Right lobe of liver (tissue), 6 donors: ENCODE data around the gene KIRREL3. TPM values are rescaled to one million over a fixed set of nuclear protein-coding genes. Genes with fewer than 3 reads are reported as not detected.

Source experiments
- ATAC-seq, 4 donors: fragments of 200-7000 bp; cut with Tn5 transposase; one replicate each; pipeline ENCODE4 v1.9.1; 2020; ENCODE audit warnings: mild to moderate bottlenecking in 4 of 4, moderate library complexity in 4 of 4
- DNase-seq, 3 donors: peaks; one replicate each; pipeline ENCODE4 v3.0.0-alpha.2; 2020
- H3K27ac ChIP-seq, 3 donors: fragments of 200-600 bp; one replicate each; pipeline ENCODE4 v1.8.0; 2022
- H3K27me3 ChIP-seq, 2 donors: fragments of 200-600 bp; one replicate each; pipeline ENCODE4 v1.8.0; 2022
- H3K36me3 ChIP-seq, 4 donors: fragments of 200-600 bp; sonication (generic) in 1 of 4; one replicate each; pipeline versions ENCODE4 v1.5.1 to v1.8.0; 2017 to 2022; ENCODE audit warnings: control low read depth in 1 of 4
- H3K4me1 ChIP-seq, 4 donors: fragments of 200-600 bp; sonication (generic) in 1 of 4; one replicate each; pipeline versions ENCODE4 v1.5.1 to v1.8.0; 2017 to 2022; ENCODE audit warnings: control low read depth in 1 of 4
- H3K4me3 ChIP-seq, 3 donors: fragments of 200-600 bp; one replicate each; pipeline ENCODE4 v1.8.0; 2022
- H3K9me3 ChIP-seq, 4 donors: fragments of 200-600 bp; sonication (generic) in 1 of 4; one replicate each; pipeline versions ENCODE4 v1.5.1 to v1.8.0; 2017 to 2022; ENCODE audit warnings: control low read depth in 1 of 4
- POLR2A ChIP-seq: fragments of 450-650 bp; IDR thresholded peaks from one replicate; pipeline ENCODE4 v1.6.1; 2017; ENCODE audit warnings: antibody characterized with exemption, mild to moderate bottlenecking
- WGBS: methylation state at CpG from one replicate; pipeline ENCODE4 v1.1.6; 2018; ENCODE audit warnings: low coverage, low lambda C conversion rate; ENCODE audit not compliant: insufficient coverage; ENCODE audit errors: missing lambda C conversion rate; 5-methylcytosine and 5-hydroxymethylcytosine counted together
- intact Hi-C, 2 donors: fragments of 100-400 bp; cut with DNase I; formaldehyde crosslinking; loops; one replicate each; pipeline versions ENCODE4 v1.11.2 to v1.14.1; 2022
- total RNA-seq, 6 experiments: library from RNA; depleted of rRNA in 2 of 6; stranded (reverse); fragments of >200 nt in 2 of 6; fragmentation: NEBNext Ultra II Directional in 3 of 6; extraction: Animal tissue kit (Norgen Biotek cat#: 25700) in 3 of 6; gene quantifications; one replicate each; pipeline versions ENCODE4 v1.1.0 to v1.2.4, GENCODE V29; 2016 to 2023
- TF ChIP-seq, protein P1 (sequence below), 4 donors: fragments of 200-600 bp in 3 of 4; fragments of 450-650 bp in 1 of 4; IDR thresholded peaks; one replicate each; pipeline versions ENCODE4 v1.5.1 to v1.8.0; 2016 to 2022; ENCODE audit warnings: antibody characterized with exemption in 4 of 4, mild to moderate bottlenecking in 2 of 4
- donor health status: DM: no; HTN: yes; CAD: no.
- donor health status: DM: no; HTN: no; CAD: no.
- donor health status: DM: no; HTN: no; CAD: no.
- donor health status: DM: no; HTN: yes; CAD: no.
- donor health status: DM: no; HTN: yes; CAD: no.

KIRREL3 gene
- total RNA-seq, 6 experiments from 2014 or later: not detected

DNA sequence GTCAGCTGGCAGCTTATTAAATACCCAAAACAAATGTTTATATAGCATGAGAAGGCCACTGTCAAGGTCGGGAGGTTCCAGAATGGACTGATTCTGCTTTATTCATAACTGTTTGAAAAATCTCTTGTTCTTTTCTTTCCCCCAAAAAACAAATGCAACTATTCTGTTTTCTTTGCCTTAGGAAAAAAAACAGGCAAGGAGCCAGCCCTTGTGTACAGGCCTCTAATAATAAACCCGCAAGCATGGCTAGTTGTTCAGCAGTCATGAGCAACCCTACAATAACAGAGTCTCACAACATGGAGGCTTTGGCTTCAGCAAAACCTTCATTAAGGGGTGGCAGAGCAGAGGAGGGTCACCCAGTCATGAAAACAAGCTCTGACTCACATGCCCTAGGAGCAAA, 191.7 kb downstream of the KIRREL3 start:
- TF ChIP-seq POLR2A: no peak
- TF ChIP-seq, protein P1, sequence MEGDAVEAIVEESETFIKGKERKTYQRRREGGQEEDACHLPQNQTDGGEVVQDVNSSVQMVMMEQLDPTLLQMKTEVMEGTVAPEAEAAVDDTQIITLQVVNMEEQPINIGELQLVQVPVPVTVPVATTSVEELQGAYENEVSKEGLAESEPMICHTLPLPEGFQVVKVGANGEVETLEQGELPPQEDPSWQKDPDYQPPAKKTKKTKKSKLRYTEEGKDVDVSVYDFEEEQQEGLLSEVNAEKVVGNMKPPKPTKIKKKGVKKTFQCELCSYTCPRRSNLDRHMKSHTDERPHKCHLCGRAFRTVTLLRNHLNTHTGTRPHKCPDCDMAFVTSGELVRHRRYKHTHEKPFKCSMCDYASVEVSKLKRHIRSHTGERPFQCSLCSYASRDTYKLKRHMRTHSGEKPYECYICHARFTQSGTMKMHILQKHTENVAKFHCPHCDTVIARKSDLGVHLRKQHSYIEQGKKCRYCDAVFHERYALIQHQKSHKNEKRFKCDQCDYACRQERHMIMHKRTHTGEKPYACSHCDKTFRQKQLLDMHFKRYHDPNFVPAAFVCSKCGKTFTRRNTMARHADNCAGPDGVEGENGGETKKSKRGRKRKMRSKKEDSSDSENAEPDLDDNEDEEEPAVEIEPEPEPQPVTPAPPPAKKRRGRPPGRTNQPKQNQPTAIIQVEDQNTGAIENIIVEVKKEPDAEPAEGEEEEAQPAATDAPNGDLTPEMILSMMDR (IDR thresholded peaks at IDR 0.05): no peak
- 68% methylated on average over 2 of the region's 2 CpGs for WGBS
- no peaks in the 10 kb centered on the region for H3K4me1 ChIP-seq
- H3K36me3 ChIP-seq: no peaks in the 10 kb centered on the region
- no peak overlapping the region for H3K27ac ChIP-seq
- no peak overlapping the region for H3K4me3 ChIP-seq
- H3K27me3 ChIP-seq: no peaks in the 10 kb centered on the region
- DNase-seq: no peak
- intact Hi-C loops: no loop called here
- ATAC-seq: no peak
- H3K9me3 ChIP-seq: no peaks in the 10 kb centered on the region

DNA sequence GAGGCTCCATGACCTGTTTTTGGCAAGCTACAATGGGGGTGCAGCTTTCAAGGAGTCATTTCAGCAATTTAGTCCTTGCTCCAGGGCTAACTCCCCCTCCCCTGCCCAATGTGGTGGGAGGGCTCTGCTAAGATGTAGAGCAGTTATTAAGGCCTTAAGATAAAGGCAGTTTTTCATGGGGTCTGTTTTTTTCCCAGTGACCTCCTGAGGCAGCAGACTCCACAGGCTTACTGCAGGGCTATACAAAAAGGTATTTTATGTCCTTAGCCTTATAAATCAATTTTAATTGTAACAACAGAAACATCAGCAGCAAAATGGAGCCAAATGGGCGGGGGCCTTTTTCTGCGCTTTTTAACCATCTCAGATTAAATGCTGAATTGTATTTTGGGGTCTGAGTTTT, 192.3 kb downstream of the KIRREL3 start:
- intact Hi-C loops: no loop called here
- DNase-seq (no peak), ATAC-seq (no peak)
- no peak overlapping the region for H3K4me3 ChIP-seq
- WGBS: 32% methylated on average over 2 of the region's 2 CpGs
- TF ChIP-seq, protein P1 (IDR thresholded peaks at IDR 0.05): no peak
- no peak for TF ChIP-seq POLR2A
- no peaks in the 10 kb centered on the region for H3K27me3 ChIP-seq
- no peaks in the 10 kb centered on the region for H3K36me3 ChIP-seq
- no peaks in the 10 kb centered on the region for H3K4me1 ChIP-seq
- H3K9me3 ChIP-seq: no peaks in the 10 kb centered on the region
- H3K27ac ChIP-seq: no peak overlapping the region

DNA sequence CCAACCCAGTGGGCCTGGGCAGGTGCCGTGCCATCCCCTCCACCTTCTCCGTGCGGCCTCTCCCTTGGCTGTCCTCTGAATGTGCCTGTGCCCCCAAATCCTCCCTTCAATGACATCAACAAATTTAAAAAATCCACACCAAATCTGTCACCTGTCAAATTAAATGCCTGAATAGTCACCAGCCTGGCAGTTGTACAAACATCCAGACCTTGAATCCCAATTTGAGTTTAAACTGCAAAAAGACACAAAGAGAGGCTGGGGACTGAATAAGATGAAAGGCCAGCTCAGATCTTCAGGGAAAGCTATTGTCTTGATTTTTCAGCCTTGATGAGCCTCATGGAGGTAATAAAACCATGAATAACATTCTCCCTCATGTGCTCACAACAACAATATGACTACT, 194.7 kb downstream of the KIRREL3 start:
- Histone ChIP-seq H3K27me3 (no peaks in the 10 kb centered on the region), H3K4me3 (no peak overlapping the region), H3K4me1 (no peaks in the 10 kb centered on the region), H3K9me3 (no peaks in the 10 kb centered on the region), H3K36me3 (no peaks in the 10 kb centered on the region), H3K27ac (no peak overlapping the region)
- intact Hi-C loops: no loop called here
- TF ChIP-seq, protein P1 (IDR thresholded peaks at IDR 0.05): no peak
- no peak for TF ChIP-seq POLR2A
- 65% methylated on average over 3 of the region's 3 CpGs for WGBS
- ATAC-seq (no peak), DNase-seq (no peak)

DNA sequence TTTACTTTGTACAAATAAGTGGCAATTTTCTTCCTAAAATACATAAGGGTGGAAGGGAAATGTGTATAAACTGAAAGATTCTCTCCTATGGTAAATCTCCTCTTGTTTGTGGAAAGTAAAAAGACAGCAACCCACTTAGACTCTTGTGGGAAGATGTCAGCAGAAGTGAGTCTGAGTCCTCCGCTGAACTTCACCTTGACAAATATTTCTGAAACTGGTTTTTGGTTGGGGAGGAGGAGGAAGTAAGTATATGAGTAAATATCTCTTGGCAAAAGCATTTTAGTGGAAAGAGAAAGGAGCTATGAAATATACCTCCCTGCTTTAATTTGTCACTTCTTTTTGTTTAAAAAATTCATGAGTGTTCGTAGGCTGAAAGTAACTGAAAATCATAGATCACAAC, 196.2 kb downstream of the KIRREL3 start:
- Histone ChIP-seq H3K27me3 (no peaks in the 10 kb centered on the region), H3K36me3 (no peaks in the 10 kb centered on the region), H3K4me1 (no peaks in the 10 kb centered on the region), H3K4me3 (no peak overlapping the region), H3K27ac (no peak overlapping the region), H3K9me3 (no peaks in the 10 kb centered on the region)
- WGBS: 72% methylated on average over 2 of the region's 2 CpGs
- intact Hi-C loops: no loop called here
- no peak for DNase-seq
- ATAC-seq: no peak
- TF ChIP-seq, protein P1 (IDR thresholded peaks at IDR 0.05): no peak
- TF ChIP-seq POLR2A: no peak

DNA sequence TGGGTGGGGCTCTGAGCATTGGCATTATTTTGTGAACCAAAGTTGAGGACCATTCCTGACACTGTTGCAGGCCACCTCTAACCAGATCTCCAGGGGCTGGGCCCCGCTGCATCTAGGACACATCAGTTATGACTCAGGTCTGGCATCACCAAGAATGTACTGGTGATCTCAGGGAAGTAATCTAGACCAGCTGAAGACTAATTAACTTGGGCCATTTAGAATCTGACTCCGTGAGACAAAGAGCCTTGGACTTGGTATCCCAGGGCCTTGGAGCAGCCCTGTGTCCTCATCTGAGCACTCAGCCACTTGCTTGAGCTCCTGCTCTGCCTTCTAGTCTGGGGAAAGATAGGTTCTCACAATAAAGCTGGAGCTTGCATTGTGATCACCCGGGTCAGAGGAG, 200.6 kb downstream of the KIRREL3 start:
- intact Hi-C loops: no loop called here
- WGBS: 29% methylated on average over 1 of the region's 3 CpGs
- no peaks in the 10 kb centered on the region for H3K4me1 ChIP-seq
- no peaks in the 10 kb centered on the region for H3K36me3 ChIP-seq
- ATAC-seq: no peak
- H3K4me3 ChIP-seq: no peak overlapping the region
- no peak for DNase-seq
- no peak overlapping the region for H3K27ac ChIP-seq
- H3K27me3 ChIP-seq: no peaks in the 10 kb centered on the region
- TF ChIP-seq, protein P1 (IDR thresholded peaks at IDR 0.05): no peak
- H3K9me3 ChIP-seq: no peaks in the 10 kb centered on the region
